GM23338 (cell line): ENCODE measurements around the gene MSL1. TPM values are rescaled to one million over a fixed set of nuclear protein-coding genes. Genes with fewer than 3 reads are reported as not detected.

Experiments
- ATAC-seq: fragments of 200-7000 bp; cut with Tn5 transposase; 3 replicates; pipeline ENCODE4 v1.9.1; 2020
- DNase-seq: peaks from one replicate; pipeline ENCODE4 v3.0.0-alpha.2; 2015; ENCODE audit warnings: low spot score
- H2AFZ ChIP-seq: fragments of 200-600 bp; sonication (generic); 2 replicates; pipeline ENCODE4 v1.8.0; 2016; ENCODE audit warnings: antibody characterized with exemption, mild to moderate bottlenecking, moderate library complexity
- H3F3A ChIP-seq: fragments of 200-600 bp; sonication (generic); replicated peaks from 2 replicates; pipeline ENCODE4 v1.8.0; 2017; ENCODE audit warnings: antibody characterized with exemption, mixed run types, low read depth
- H3K27ac ChIP-seq: fragments of 200-600 bp; sonication (generic); 2 replicates; pipeline ENCODE4 v1.6.1; 2016; ENCODE audit warnings: low read depth
- H3K27me3 ChIP-seq: fragments of 200-600 bp; sonication (generic); 2 replicates; pipeline ENCODE4 v1.8.0; 2016; ENCODE audit warnings: mild to moderate bottlenecking, mixed run types, moderate library complexity; ENCODE audit not compliant: insufficient read depth
- H3K36me3 ChIP-seq: fragments of 200-600 bp; sonication (generic); 2 replicates; pipeline ENCODE4 v1.8.0; 2016; ENCODE audit warnings: mild to moderate bottlenecking; ENCODE audit not compliant: insufficient read depth
- H3K4me1 ChIP-seq: fragments of 200-600 bp; sonication (generic); 2 replicates; pipeline ENCODE4 v1.8.0; 2016; ENCODE audit warnings: mild to moderate bottlenecking, moderate library complexity; ENCODE audit not compliant: insufficient read depth
- H3K4me2 ChIP-seq: fragments of 200-600 bp; sonication (generic); 2 replicates; pipeline ENCODE4 v1.7.1; 2017; ENCODE audit warnings: mixed run types
- H3K4me3 ChIP-seq: fragments of 200-600 bp; sonication (generic); 2 replicates; pipeline ENCODE4 v1.6.1; 2016; ENCODE audit warnings: mixed run types
- H3K79me2 ChIP-seq: fragments of 200-600 bp; sonication (generic); replicated peaks from 2 replicates; pipeline ENCODE4 v1.8.0; 2017; ENCODE audit warnings: mild to moderate bottlenecking; ENCODE audit not compliant: insufficient read depth
- H3K9me2 ChIP-seq: fragments of 200-600 bp; sonication (generic); 2 replicates; pipeline ENCODE4 v1.8.0; 2017; ENCODE audit not compliant: insufficient read depth
- H4K20me1 ChIP-seq: fragments of 200-600 bp; sonication (generic); replicated peaks from 2 replicates; pipeline ENCODE4 v1.8.0; 2017; ENCODE audit warnings: mild to moderate bottlenecking; ENCODE audit not compliant: insufficient read depth
- H3K27ac Mint-ChIP-seq: 2 replicates; pipeline ENCODE4 v1.8.0; 2020; ENCODE audit warnings: inconsistent platforms, mild to moderate bottlenecking, moderate library complexity, mixed read lengths
- H3K27me3 Mint-ChIP-seq: 3 replicates; pipeline ENCODE4 v1.8.0; 2022; ENCODE audit warnings: low read depth, mild to moderate bottlenecking, moderate library complexity, mixed read lengths, inconsistent platforms; ENCODE audit not compliant: insufficient read depth, poor library complexity
- H3K36me3 Mint-ChIP-seq: 3 replicates; pipeline ENCODE4 v1.8.0; 2021; ENCODE audit warnings: low read depth, mild to moderate bottlenecking, inconsistent platforms, moderate library complexity, mixed read lengths
- H3K4me1 Mint-ChIP-seq: 3 replicates; pipeline ENCODE4 v1.8.0; 2020; ENCODE audit warnings: mild to moderate bottlenecking, inconsistent platforms, mixed read lengths
- H3K4me3 Mint-ChIP-seq: 3 replicates; pipeline ENCODE4 v1.8.0; 2021; ENCODE audit warnings: moderate library complexity, mild to moderate bottlenecking, inconsistent platforms, mixed read lengths
- H3K9me3 Mint-ChIP-seq: 3 replicates; pipeline ENCODE4 v1.8.0; 2020; ENCODE audit warnings: moderate library complexity, mild to moderate bottlenecking, inconsistent platforms, mixed read lengths
- CREB1 ChIP-seq: fragments of 250-450 bp; sonication (Bioruptor Pico); IDR thresholded peaks from 2 replicates; pipeline ENCODE4 v1.5.0; 2020; ENCODE audit warnings: low read depth, mild to moderate bottlenecking, moderate library complexity
- CTCF ChIP-seq, 2 experiments: fragments of 200-600 bp in 1 of 2; sonication (generic) in 1 of 2; conservative IDR thresholded peaks; 2 replicates each; pipeline versions ENCODE4 v1.5.1 to v1.6.1; 2016 to 2017; ENCODE audit warnings: antibody characterized with exemption in 2 of 2, low read depth in 2 of 2, mild to moderate bottlenecking in 2 of 2, moderate library complexity in 1 of 2
- EZH2 ChIP-seq: fragments of 200-600 bp; sonication (generic); IDR thresholded peaks from one replicate; pipeline ENCODE4 v1.8.0; 2017; ENCODE audit warnings: antibody characterized with exemption, mild to moderate bottlenecking, low read depth; ENCODE audit not compliant: unreplicated experiment
- EZH2phosphoT487 ChIP-seq: fragments of 200-600 bp; sonication (generic); IDR thresholded peaks from one replicate; pipeline ENCODE4 v1.8.1; 2018; ENCODE audit warnings: antibody characterized with exemption; ENCODE audit not compliant: unreplicated experiment
- NANOG ChIP-seq: IDR thresholded peaks from 2 replicates; pipeline ENCODE4 v1.6.1; 2016; ENCODE audit warnings: antibody characterized with exemption, borderline replicate concordance
- POLR2AphosphoS5 ChIP-seq: IDR thresholded peaks from 2 replicates; pipeline ENCODE4 v1.6.1; 2016; ENCODE audit warnings: antibody characterized with exemption, low read depth
- REST ChIP-seq: IDR thresholded peaks from one replicate; pipeline ENCODE4 v1.6.1; 2018; ENCODE audit warnings: antibody characterized with exemption; ENCODE audit not compliant: unreplicated experiment
- STAT1 ChIP-seq: IDR thresholded peaks from one replicate; pipeline ENCODE4 v1.6.1; 2016; ENCODE audit warnings: antibody characterized with exemption; ENCODE audit not compliant: unreplicated experiment
- ZNF114 ChIP-seq: fragments of 250-450 bp; sonication (Bioruptor Pico); IDR thresholded peaks from 2 replicates; pipeline ENCODE4 v1.5.0; 2020; ENCODE audit warnings: mild to moderate bottlenecking, moderate library complexity
- ZNF462 ChIP-seq: fragments of 250-450 bp; sonication (Bioruptor Pico); IDR thresholded peaks from 2 replicates; pipeline ENCODE4 v1.5.0; 2020; ENCODE audit warnings: mild to moderate bottlenecking, moderate library complexity
- polyA plus RNA-seq: library from polyadenylated mRNA; unstranded; fragments of >200 nt; fragmentation: Nextera tagmentation; extraction: Ambion mirVana; gene quantifications from 2 replicates; pipeline ENCODE4 v1.2.1, GENCODE V29; 2016
- total RNA-seq: library from RNA; depleted of rRNA; stranded (reverse); fragments of >200 nt; shearing (Covaris generic); gene quantifications from 2 replicates; pipeline ENCODE4 v1.2.3, GENCODE V29; 2014

The MSL1 gene
- total and polyA plus RNA-seq, 2 experiments from 2014 or later = 16.2 to 56.5 TPM

- no peaks in the 10 kb centered on the region for H3K9me2 ChIP-seq
- H4K20me1 ChIP-seq = no peaks in the 10 kb centered on the region
- Mint-ChIP-seq H3K4me1 (peaks cover 44% of the 10 kb centered on the region), H3K36me3 (no peaks in the 10 kb centered on the region; the same call in 2 of the 3 replicates), H3K27me3 (peaks cover 13% of the 10 kb centered on the region), H3K9me3 (no peaks in the 10 kb centered on the region), H3K27ac (no peak overlapping the region), H3K4me3 (no peak overlapping the region)
- no peaks in the 10 kb centered on the region for H3K27me3 ChIP-seq
- peaks cover 30% of the 10 kb centered on the region for H3K4me1 ChIP-seq
- no peaks in the 10 kb centered on the region; the same call in 1 of the 2 replicates for H3K79me2 ChIP-seq
- H3K4me2 ChIP-seq = no peak overlapping the region
- H3K4me3 ChIP-seq = no peak overlapping the region
- H3F3A ChIP-seq = 0 out of 2 replicates have a peak, but pooled peaks cover 6% of the 10 kb centered on the region
- no peak overlapping the region for H2AFZ ChIP-seq
- DNase-seq (no peak), ATAC-seq (no peak)
- no peaks in the 10 kb centered on the region for H3K36me3 ChIP-seq
- TF ChIP-seq EZH2 = no peak
- TF ChIP-seq REST = no peak
- no peak for TF ChIP-seq EZH2phosphoT487
- TF ChIP-seq STAT1 = no peak
- TF ChIP-seq ZNF114 (CRISPR knock-in tag) = no peak
- no peak for TF ChIP-seq CREB1 (CRISPR knock-in tag)
- no peak for TF ChIP-seq NANOG
- no peak overlapping the region for H3K27ac ChIP-seq
Measured at GRCh38 chr17:40076591-40076990, 45.2 kb upstream of the MSL1 start.

- no peaks in the 10 kb centered on the region for H3F3A ChIP-seq
- no peaks in the 10 kb centered on the region for H3K79me2 ChIP-seq
- H2AFZ ChIP-seq = no peak overlapping the region
- H3K4me2 ChIP-seq = no peak overlapping the region
- H3K36me3 ChIP-seq = no peaks in the 10 kb centered on the region
- no peak overlapping the region for H3K27ac ChIP-seq
- no peak overlapping the region for H3K4me3 ChIP-seq
- H3K9me3 Mint-ChIP-seq = no peaks in the 10 kb centered on the region
- H4K20me1 ChIP-seq = no peaks in the 10 kb centered on the region
- peaks cover 1% of the 10 kb centered on the region; the same call in 1 of the 3 replicates for H3K36me3 Mint-ChIP-seq
- H3K27ac Mint-ChIP-seq = no peak overlapping the region
- H3K27me3 ChIP-seq = no peaks in the 10 kb centered on the region
- H3K4me1 ChIP-seq = peaks cover 13% of the 10 kb centered on the region
- no peak for DNase-seq
- no peaks in the 10 kb centered on the region for H3K9me2 ChIP-seq
- ATAC-seq = no peak
- peaks cover 13% of the 10 kb centered on the region for H3K27me3 Mint-ChIP-seq
- no peak overlapping the region for H3K4me3 Mint-ChIP-seq
- H3K4me1 Mint-ChIP-seq = peaks cover 23% of the 10 kb centered on the region
- TF ChIP-seq NANOG (no peak), EZH2phosphoT487 (no peak), ZNF114 (CRISPR knock-in tag) (no peak), CTCF (conservative IDR thresholded peaks at IDR 0.05; ENCODE audit: low read depth in 2 of 2) (no peak), ZNF462 (CRISPR knock-in tag) (no peak), EZH2 (no peak), POLR2AphosphoS5 (no peak), CREB1 (CRISPR knock-in tag) (no peak), STAT1 (no peak)
Measured at GRCh38 chr17:40079545-40079944, 42.2 kb upstream of the MSL1 start.
